Measurements from ENCODE around the gene ENTHD1. TPM values are rescaled to one million over a fixed set of nuclear protein-coding genes. Genes with fewer than 3 reads are reported as not detected.

The ENTHD1 gene
- total and polyA plus RNA-seq, 2 of the 4 experiments (the other 2 are of a cell fraction) = not detected

- CTCF ChIA-PET = no interaction called here
- H3K27me3 ChIP-seq (ENCODE audit: control insufficient read depth, insufficient read depth, low read length) = peaks cover 33% of the 10 kb centered on the region
- no peak overlapping the region for H2BK120ac ChIP-seq (ENCODE audit: low read depth, low read length)
Measured at GRCh38 chr22:39907047-39907446, 13.5 kb upstream of the ENTHD1 start.

More at GRCh38 chr22:39907047-39907446, 13.5 kb upstream of the ENTHD1 start:
- no peak overlapping the region for H2AFZ ChIP-seq (replicated peaks; ENCODE audit: low read length, poor library complexity)
- in situ Hi-C loops (cut with MboI; ENCODE audit: low sequenced_read_pairs) (no loop called here), dilution Hi-C loops (cut with HindIII; ENCODE audit: low sequenced_read_pairs, unreplicated experiment) (no loop called here), intact Hi-C loops (cut with micrococcal nuclease) (no loop called here)
- POLR2A ChIA-PET (ENCODE audit: unreplicated experiment) = no interaction called here
- H3K56ac ChIP-seq (ENCODE audit: extremely low read depth, insufficient read depth, low read length) = no peak overlapping the region
- H3K9ac ChIP-seq (ENCODE audit: low read depth, low read length) = no peak overlapping the region
- no peaks in the 10 kb centered on the region for H3K9me3 ChIP-seq (ENCODE audit: control insufficient read depth, insufficient read depth, low read length)
- no peaks in the 10 kb centered on the region for H3K79me1 ChIP-seq (ENCODE audit: low read depth in 1 of 2, low read length in 2 of 2)
- BruUV-seq (replicated peaks) = no TSS peak
- H4K20me1 ChIP-seq (ENCODE audit: insufficient read depth, low read length) = no peaks in the 10 kb centered on the region
- no peak overlapping the region for H3K23ac ChIP-seq (ENCODE audit: low read depth, low read length)
- no CpG with 5 or more reads among the region's 6 CpGs for WGBS, 2 experiments (ENCODE audit: extremely low coverage in 2 of 2, insufficient read length in 1 of 2)
- H3K4me3 ChIP-seq (ENCODE audit: insufficient read depth, low read depth, low read length) = no peak overlapping the region
- no peak overlapping the region for H4K8ac ChIP-seq (ENCODE audit: low read depth in 2 of 2, low read length in 2 of 2)
- no peak overlapping the region for H3K4me2 ChIP-seq (ENCODE audit: low read depth, low read length)
- H3K14ac ChIP-seq (replicated peaks; ENCODE audit: low read depth, low read length) = no peak overlapping the region
- no peak overlapping the region for H3K4ac ChIP-seq (ENCODE audit: low read depth, low read length)
- H3K27ac ChIP-seq (ENCODE audit: insufficient read depth, low read length) = no peak overlapping the region
- no peaks in the 10 kb centered on the region for H3K4me1 ChIP-seq (ENCODE audit: control insufficient read depth, insufficient read depth, low read length)
- H3K9me1 ChIP-seq (ENCODE audit: insufficient read depth, low read length) = no peaks in the 10 kb centered on the region
- no peak overlapping the region for H2BK20ac ChIP-seq (ENCODE audit: low read depth, low read length)
- no peak overlapping the region for H2AK9ac ChIP-seq (replicated peaks; ENCODE audit: low read depth, low read length, poor library complexity)
- H2BK5ac ChIP-seq (ENCODE audit: low read depth, low read length, poor library complexity, severe bottlenecking) = no peak overlapping the region
- H4K91ac ChIP-seq (ENCODE audit: insufficient read depth, low read depth, low read length) = no peak overlapping the region
- no peak overlapping the region for H4K5ac ChIP-seq (ENCODE audit: low read depth, low read length)
- H3K36me3 ChIP-seq (ENCODE audit: control insufficient read depth, insufficient read depth, low read length) = no peaks in the 10 kb centered on the region
- H2BK15ac ChIP-seq (ENCODE audit: low read depth, low read length) = no peak overlapping the region
- no peak overlapping the region for H2AK5ac ChIP-seq (ENCODE audit: low read depth, low read length)
- no peak for DNase-seq
- TF ChIP-seq MXI1 (IDR thresholded peaks at IDR 0.05; ENCODE audit: borderline replicate concordance, low read depth, low read length) (no peak), CHD1 (IDR thresholded peaks at IDR 0.05; ENCODE audit: low read depth, low read length) (no peak), SMC3 (IDR thresholded peaks at IDR 0.05; ENCODE audit: low read depth, low read length) (no peak)
- H3K18ac ChIP-seq (ENCODE audit: low read depth, low read length) = no peak overlapping the region
- ATAC-seq (ENCODE audit: low read depth) = no peak
